Esophagus muscularis mucosa (tissue), 4 donors: ENCODE results near the gene CFAP57. TPM values are rescaled to one million over a fixed set of nuclear protein-coding genes. Genes with fewer than 3 reads are reported as not detected.

Experiments used
- DNase-seq: peaks from one replicate; pipeline ENCODE4 v3.0.0-alpha.2; 2017; ENCODE audit errors: extremely low spot score
- H3K27ac ChIP-seq, 4 donors: fragments of 200-600 bp; sonication (generic); replicated peaks in 1 of 4; 1 replicate in 3 of 4; 2 replicates in 1 of 4; pipeline ENCODE4 v1.5.1; 2016 to 2019; ENCODE audit warnings: mild to moderate bottlenecking in 1 of 4
- H3K27me3 ChIP-seq, 4 donors: fragments of 200-600 bp; sonication (generic); one replicate each; pipeline versions ENCODE4 v1.5.1 to v1.6.0; 2016 to 2019
- H3K36me3 ChIP-seq, 4 donors: fragments of 200-600 bp; sonication (generic); one replicate each; pipeline ENCODE4 v1.5.1; 2016 to 2019
- H3K4me1 ChIP-seq, 4 donors: fragments of 200-600 bp; sonication (generic); one replicate each; pipeline ENCODE4 v1.5.1; 2016 to 2019
- H3K4me3 ChIP-seq, 4 donors: fragments of 200-600 bp; sonication (generic); 1 replicate in 2 of 4; 2 replicates in 2 of 4; pipeline ENCODE4 v1.5.1; 2016 to 2019; ENCODE audit warnings: mild to moderate bottlenecking in 4 of 4, moderate library complexity in 1 of 4
- H3K9me3 ChIP-seq, 4 donors: fragments of 200-600 bp; sonication (generic); 1 replicate in 3 of 4; 2 replicates in 1 of 4; pipeline ENCODE4 v1.5.1; 2016 to 2019
- EP300 ChIP-seq: sonication (generic); formaldehyde crosslinking; IDR thresholded peaks from one replicate; pipeline ENCODE4 v1.6.1; 2017; ENCODE audit warnings: antibody characterized with exemption
- POLR2A ChIP-seq: fragments of 450-650 bp; IDR thresholded peaks from one replicate; pipeline ENCODE4 v1.6.1; 2017; ENCODE audit warnings: antibody characterized with exemption, moderate library complexity, mild to moderate bottlenecking, low read depth
- POLR2AphosphoS5 ChIP-seq, 2 donors: sonication (generic); formaldehyde crosslinking; IDR thresholded peaks; one replicate each; pipeline ENCODE4 v1.6.1; 2017; ENCODE audit warnings: antibody characterized with exemption in 2 of 2
- WGBS: methylation state at CpG from one replicate; pipeline ENCODE4 v1.1.5; 2018; 5-methylcytosine and 5-hydroxymethylcytosine counted together
- intact Hi-C: fragments of 100-400 bp; cut with DNase I; formaldehyde crosslinking; loops from one replicate; pipeline ENCODE4 v1.15.1; 2023
- total RNA-seq, 4 donors: library from RNA; depleted of rRNA; stranded (reverse); fragments of >200 nt; gene quantifications; one replicate each; pipeline versions ENCODE4 v1.1.0 to v1.2.1, GENCODE V29; 2016
- TF ChIP-seq, protein P1 (sequence below), 3 experiments: fragments of 200-600 bp in 2 of 3; fragments of 450-650 bp in 1 of 3; sonication (generic) in 2 of 3; IDR thresholded peaks; one replicate each; pipeline ENCODE4 v1.5.1; 2017 to 2019; ENCODE audit warnings: antibody characterized with exemption in 3 of 3, mild to moderate bottlenecking in 2 of 3, moderate library complexity in 1 of 3

CFAP57 gene
- total RNA-seq, 4 donors from 2014 or later: not detected

DNA sequence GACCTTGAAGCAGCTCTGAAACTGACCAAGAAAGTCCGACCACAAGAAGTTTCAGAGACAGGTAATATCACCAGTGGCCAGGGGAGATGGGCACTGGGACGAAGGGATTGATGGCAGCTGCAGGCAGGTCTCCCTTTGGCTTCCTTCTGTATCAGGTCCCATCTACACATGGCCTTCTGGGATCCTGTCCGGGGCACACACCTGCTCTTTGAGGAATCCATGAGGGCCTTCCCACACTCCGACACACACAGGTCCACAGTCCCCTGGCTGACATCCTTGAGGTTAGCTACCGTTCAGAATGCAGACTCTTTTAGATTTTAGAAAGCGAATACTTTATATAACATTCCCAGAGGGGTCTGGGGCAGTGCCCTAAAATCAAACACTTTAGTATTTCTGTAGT is 71.2 kb downstream of the CFAP57 start:
- DNase-seq: no peak

DNA sequence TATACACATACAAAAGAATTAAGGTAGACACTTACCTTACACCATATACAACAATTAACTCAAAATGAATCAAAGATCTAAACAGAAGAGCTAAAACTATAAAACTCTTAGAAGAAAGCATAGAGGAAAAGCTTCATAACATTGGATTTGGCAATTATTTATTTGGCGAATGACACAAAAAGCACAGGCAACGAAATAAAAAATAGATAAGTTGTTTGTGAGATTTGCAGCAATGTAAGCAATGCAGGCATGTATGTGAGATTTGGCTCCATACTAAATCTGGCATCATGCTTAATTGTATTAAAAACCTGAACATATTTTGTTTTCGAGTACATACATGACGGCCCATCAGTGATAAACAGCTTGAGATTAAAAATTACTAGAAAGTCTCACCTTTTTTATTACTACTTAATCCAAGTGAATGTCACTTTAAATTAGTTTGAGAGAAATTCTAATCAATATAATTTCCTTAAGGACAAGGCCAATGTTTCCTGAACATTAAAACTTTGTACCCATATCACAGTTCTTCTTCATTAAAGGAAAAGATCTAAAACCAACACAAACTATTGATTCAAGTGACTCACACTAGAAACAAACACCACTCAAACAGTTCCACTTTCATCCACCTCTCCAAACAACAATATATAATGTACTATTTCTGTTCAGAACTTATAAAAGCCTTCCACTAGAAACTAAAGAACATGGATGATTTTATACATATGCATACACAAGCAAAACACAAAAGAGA is 74.5 kb downstream of the CFAP57 start:
- WGBS: 92% methylated on average over 4 of the region's 4 CpGs
- no peaks in the 10 kb centered on the region for H3K36me3 ChIP-seq
- H3K27me3 ChIP-seq: no peaks in the 10 kb centered on the region
- H3K9me3 ChIP-seq: no peaks in the 10 kb centered on the region
- no peak overlapping the region for H3K27ac ChIP-seq
- no peak overlapping the region for H3K4me3 ChIP-seq
- DNase-seq: no peak
- intact Hi-C loops: no loop called here
- H3K4me1 ChIP-seq: no peaks in the 10 kb centered on the region
- TF ChIP-seq EP300: no peak
- TF ChIP-seq POLR2AphosphoS5 (IDR thresholded peaks at IDR 0.05): no peak
- no peak for TF ChIP-seq POLR2A
- TF ChIP-seq, protein P1, sequence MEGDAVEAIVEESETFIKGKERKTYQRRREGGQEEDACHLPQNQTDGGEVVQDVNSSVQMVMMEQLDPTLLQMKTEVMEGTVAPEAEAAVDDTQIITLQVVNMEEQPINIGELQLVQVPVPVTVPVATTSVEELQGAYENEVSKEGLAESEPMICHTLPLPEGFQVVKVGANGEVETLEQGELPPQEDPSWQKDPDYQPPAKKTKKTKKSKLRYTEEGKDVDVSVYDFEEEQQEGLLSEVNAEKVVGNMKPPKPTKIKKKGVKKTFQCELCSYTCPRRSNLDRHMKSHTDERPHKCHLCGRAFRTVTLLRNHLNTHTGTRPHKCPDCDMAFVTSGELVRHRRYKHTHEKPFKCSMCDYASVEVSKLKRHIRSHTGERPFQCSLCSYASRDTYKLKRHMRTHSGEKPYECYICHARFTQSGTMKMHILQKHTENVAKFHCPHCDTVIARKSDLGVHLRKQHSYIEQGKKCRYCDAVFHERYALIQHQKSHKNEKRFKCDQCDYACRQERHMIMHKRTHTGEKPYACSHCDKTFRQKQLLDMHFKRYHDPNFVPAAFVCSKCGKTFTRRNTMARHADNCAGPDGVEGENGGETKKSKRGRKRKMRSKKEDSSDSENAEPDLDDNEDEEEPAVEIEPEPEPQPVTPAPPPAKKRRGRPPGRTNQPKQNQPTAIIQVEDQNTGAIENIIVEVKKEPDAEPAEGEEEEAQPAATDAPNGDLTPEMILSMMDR (IDR thresholded peaks at IDR 0.05): no peak

More for the DNA sequence above, 71.2 kb downstream of the CFAP57 start:
- no peaks in the 10 kb centered on the region for H3K36me3 ChIP-seq
- WGBS: 91% methylated on average over 6 of the region's 6 CpGs
- H3K27ac ChIP-seq: no peak overlapping the region
- intact Hi-C loops: no loop called here
- no peaks in the 10 kb centered on the region for H3K27me3 ChIP-seq
- TF ChIP-seq, protein P1 (IDR thresholded peaks at IDR 0.05): no peak
- TF ChIP-seq EP300 (no peak), POLR2A (no peak)
- H3K4me3 ChIP-seq: no peak overlapping the region
- H3K9me3 ChIP-seq: no peaks in the 10 kb centered on the region
- peaks cover 4 to 12% (median 11%) of the 10 kb centered on the region in 4 donors for H3K4me1 ChIP-seq

DNA sequence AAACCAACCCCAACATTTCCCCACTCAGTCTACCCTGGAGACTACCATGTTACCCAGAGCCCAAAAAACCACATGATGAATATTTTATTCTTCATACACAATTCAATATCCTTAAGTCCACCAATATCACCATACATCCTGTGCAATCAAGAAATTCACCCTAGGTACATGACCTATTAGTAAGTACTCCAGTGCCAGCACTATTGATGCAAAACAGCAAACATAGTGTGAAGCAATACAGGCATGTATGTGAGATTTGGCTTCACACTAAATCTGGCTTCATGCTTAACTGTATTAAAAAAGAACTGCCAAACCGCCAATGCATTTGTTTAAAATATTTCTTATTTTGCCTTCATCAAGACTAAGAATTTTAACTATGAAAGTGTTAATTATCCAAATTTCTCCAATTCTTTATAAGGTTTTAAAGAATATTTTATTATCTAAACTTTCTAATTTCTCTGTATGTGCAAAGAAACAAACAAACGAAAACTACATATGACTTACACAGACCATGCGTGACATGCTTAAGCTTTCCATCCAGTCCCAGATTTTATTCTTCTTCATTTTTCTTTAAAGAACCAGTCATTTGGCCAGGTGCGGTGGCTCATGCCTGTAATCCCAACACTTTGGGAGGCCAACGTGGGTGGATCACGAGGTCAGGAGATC is 75.3 kb downstream of the CFAP57 start:
- intact Hi-C loops: no loop called here
- no peaks in the 10 kb centered on the region for H3K27me3 ChIP-seq
- no peaks in the 10 kb centered on the region for H3K4me1 ChIP-seq
- WGBS: 85% methylated on average over 6 of the region's 6 CpGs
- no peaks in the 10 kb centered on the region for H3K9me3 ChIP-seq
- no peak overlapping the region for H3K27ac ChIP-seq
- TF ChIP-seq POLR2AphosphoS5 (IDR thresholded peaks at IDR 0.05): no peak
- TF ChIP-seq, protein P1 (IDR thresholded peaks at IDR 0.05): no peak
- TF ChIP-seq POLR2A: no peak
- no peak for TF ChIP-seq EP300
- H3K4me3 ChIP-seq: no peak overlapping the region
- H3K36me3 ChIP-seq: no peaks in the 10 kb centered on the region
- no peak for DNase-seq

DNA sequence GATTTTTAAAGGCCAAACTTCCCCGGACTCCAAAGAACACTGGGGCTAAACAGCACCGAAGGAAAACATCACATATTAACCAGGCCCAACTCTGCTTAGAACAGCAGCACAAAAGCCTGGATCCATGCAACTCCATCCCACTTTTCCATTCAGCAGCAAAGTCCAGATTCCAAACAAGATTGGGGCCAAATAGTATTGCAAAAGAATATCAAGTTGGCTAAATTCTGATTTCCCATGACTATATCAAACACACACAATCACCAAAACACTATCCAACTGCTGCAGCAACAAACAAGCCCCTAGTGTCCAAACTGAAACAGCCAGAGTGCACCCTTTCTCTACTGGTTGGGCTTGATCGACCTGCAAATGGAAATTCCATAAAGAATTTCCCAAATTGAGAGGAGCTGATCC is 78.2 kb downstream of the CFAP57 start:
- no peak for TF ChIP-seq EP300
- TF ChIP-seq POLR2AphosphoS5 (IDR thresholded peaks at IDR 0.05): no peak
- TF ChIP-seq, protein P1 (IDR thresholded peaks at IDR 0.05): no peak
- TF ChIP-seq POLR2A: no peak
- Histone ChIP-seq H3K9me3 (no peaks in the 10 kb centered on the region), H3K27me3 (no peaks in the 10 kb centered on the region), H3K4me1 (no peaks in the 10 kb centered on the region), H3K4me3 (no peak overlapping the region), H3K36me3 (no peaks in the 10 kb centered on the region), H3K27ac (no peak overlapping the region)
- WGBS: 84% methylated on average over 3 of the region's 3 CpGs
- DNase-seq: no peak
- intact Hi-C loops: no loop called here
